RWPE1 (cell line): ENCODE measurements around the gene ARHGDIA.
A peak's percentile ranks its signal among the peaks of the same experiment; 100 is the strongest.

ENCODE experiments used
- CTCF ChIA-PET: fragments of 350-600 bp; sonication (Branson Sonifier 250); formaldehyde crosslinking; extraction: SDS; loops from one replicate; lab custom pipeline; 2021; lab: Yijun Ruan, JAX
- POLR2A ChIA-PET: fragments of 400-600 bp; formaldehyde crosslinking; extraction: SDS; loops from one replicate; lab custom pipeline; 2020; ENCODE audit warnings: antibody characterized with exemption; ENCODE audit not compliant: low non-redundant PET; lab: Yijun Ruan, JAX
- DNase-seq: peaks from one replicate; pipeline ENCODE4 v3.0.0; 2012; ENCODE audit warnings: low spot score
- H3K27ac ChIP-seq: fragments of 450-650 bp; 2 replicates; pipeline ENCODE4 v1.5.1; 2017
- CTCF ChIP-seq: fragments of 450-650 bp; conservative IDR thresholded peaks from 2 replicates; pipeline ENCODE4 v1.5.1; 2017; ENCODE audit warnings: low read depth, mild to moderate bottlenecking

ARHGDIA gene

GRCh38 chr17:81888105-81888987 is 17.2 kb upstream of the ARHGDIA start:
- no peak for TF ChIP-seq CTCF
- H3K27ac ChIP-seq: peak overlapping the region; percentile 98
- no peak for DNase-seq
- CTCF ChIA-PET: no interaction called here
- POLR2A ChIA-PET: no interaction called here

- CTCF ChIA-PET: interaction anchor here (0.8 kb wide), 1 partner anchor 27 kb away, joined by 3 read pairs; no protein-coding TSS in a partner anchor
- POLR2A ChIA-PET: no interaction called here
- TF ChIP-seq CTCF: no peak
- peak overlapping the region; percentile 98 for H3K27ac ChIP-seq
- DNase-seq: no peak
Observed at GRCh38 chr17:81885869-81886548, 14.9 kb upstream of the ARHGDIA start.

GRCh38 chr17:81885454-81885853 is 14.3 kb upstream of the ARHGDIA start:
- no peak for TF ChIP-seq CTCF
- ChIA-PET POLR2A (interaction anchor here (0.6 kb wide), 1 partner anchor 16 kb away, joined by 3 read pairs; no protein-coding TSS in a partner anchor), CTCF (no interaction called here)
- H3K27ac ChIP-seq: peak overlapping the region; percentile 98
- DNase-seq: no peak

GRCh38 chr17:81884968-81885367 is 13.8 kb upstream of the ARHGDIA start:
- DNase-seq: no peak
- CTCF ChIA-PET: no interaction called here
- peak overlapping the region; percentile 98 for H3K27ac ChIP-seq
- no peak for TF ChIP-seq CTCF
- POLR2A ChIA-PET: interaction anchor here (0.6 kb wide), 1 partner anchor 16 kb away, joined by 3 read pairs; no protein-coding TSS in a partner anchor

- H3K27ac ChIP-seq: peak overlapping the region; percentile 98
- ChIA-PET POLR2A (no interaction called here), CTCF (interaction anchor here (1.2 kb wide), 1 partner anchor 75 kb away, joined by 4 read pairs; no protein-coding TSS in a partner anchor)
- TF ChIP-seq CTCF: no peak
- no peak for DNase-seq
Observed at GRCh38 chr17:81884520-81884919, 13.4 kb upstream of the ARHGDIA start.

- POLR2A ChIA-PET: no interaction called here
- TF ChIP-seq CTCF: no peak
- H3K27ac ChIP-seq: peak overlapping the region; percentile 44
- no peak for DNase-seq
- CTCF ChIA-PET: interaction anchor here (0.6 kb wide), 1 partner anchor 508 kb away, joined by 4 read pairs; no protein-coding TSS in a partner anchor
Observed at GRCh38 chr17:81879121-81879520, 8.0 kb upstream of the ARHGDIA start.
